WERI-Rb-1 (cell line): ENCODE results near the gene ZRANB1.

Experiments
- DNase-seq: peaks from one replicate; pipeline ENCODE4 v3.0.0-alpha.2; 2020
- H3K27ac ChIP-seq: fragments of 250-450 bp; sonication (Bioruptor Pico); 2 replicates; pipeline ENCODE4 v1.5.1; 2020; ENCODE audit warnings: mild to moderate bottlenecking, moderate library complexity
- H3K27me3 ChIP-seq: fragments of 250-450 bp; sonication (Bioruptor Pico); 2 replicates; pipeline ENCODE4 v1.5.1; 2021; ENCODE audit warnings: mild to moderate bottlenecking, low read depth, moderate library complexity; ENCODE audit not compliant: insufficient read depth, severe bottlenecking
- H3K36me3 ChIP-seq: fragments of 250-450 bp; sonication (Bioruptor Pico); 2 replicates; pipeline ENCODE4 v1.5.1; 2020; ENCODE audit warnings: mild to moderate bottlenecking, moderate library complexity
- H3K4me3 ChIP-seq: 2 replicates; pipeline ENCODE4 v1.5.1; 2011; ENCODE audit warnings: low read depth, mild to moderate bottlenecking, control low read depth, low read length
- H3K9me3 ChIP-seq: fragments of 250-450 bp; sonication (Bioruptor Pico); 2 replicates; pipeline ENCODE4 v1.5.1; 2021; ENCODE audit warnings: mild to moderate bottlenecking, moderate library complexity; ENCODE audit not compliant: severe bottlenecking
- CTCF ChIP-seq: IDR thresholded peaks from 2 replicates; pipeline ENCODE4 v1.5.1; 2011; ENCODE audit warnings: low read depth, mild to moderate bottlenecking, control low read depth, inconsistent platforms, low read length

ZRANB1 gene

GRCh38 chr10:124957404-124957947 lies 15.6 kb downstream of the ZRANB1 start:
- no peaks in the 10 kb centered on the region for H3K9me3 ChIP-seq
- peaks cover 4% of the 10 kb centered on the region for H3K36me3 ChIP-seq
- no peak for TF ChIP-seq CTCF
- no peaks in the 10 kb centered on the region for H3K27me3 ChIP-seq
- H3K27ac ChIP-seq, result no peak overlapping the region
- no peak overlapping the region for H3K4me3 ChIP-seq
- DNase-seq, result no peak

GRCh38 chr10:124959564-124959963 lies 17.6 kb downstream of the ZRANB1 start:
- Histone ChIP-seq H3K27ac (no peak overlapping the region), H3K27me3 (no peaks in the 10 kb centered on the region), H3K9me3 (no peaks in the 10 kb centered on the region), H3K36me3 (peaks cover 11% of the 10 kb centered on the region), H3K4me3 (no peak overlapping the region)
- no peak for DNase-seq
- no peak for TF ChIP-seq CTCF

GRCh38 chr10:124961248-124961570 lies 19.3 kb downstream of the ZRANB1 start:
- Histone ChIP-seq H3K27me3 (no peaks in the 10 kb centered on the region), H3K9me3 (no peaks in the 10 kb centered on the region), H3K4me3 (no peak overlapping the region), H3K36me3 (peaks cover 14% of the 10 kb centered on the region), H3K27ac (no peak overlapping the region)
- no peak for TF ChIP-seq CTCF
- DNase-seq, result no peak

GRCh38 chr10:124962421-124962820 lies 20.5 kb downstream of the ZRANB1 start:
- Histone ChIP-seq H3K36me3 (peaks cover 25% of the 10 kb centered on the region), H3K4me3 (no peak overlapping the region), H3K27ac (no peak overlapping the region), H3K9me3 (no peaks in the 10 kb centered on the region), H3K27me3 (no peaks in the 10 kb centered on the region)
- no peak for DNase-seq
- TF ChIP-seq CTCF, result no peak

- Histone ChIP-seq H3K9me3 (no peaks in the 10 kb centered on the region), H3K27me3 (no peaks in the 10 kb centered on the region), H3K27ac (no peak overlapping the region), H3K4me3 (no peak overlapping the region), H3K36me3 (peaks cover 40% of the 10 kb centered on the region)
- no peak for TF ChIP-seq CTCF
- DNase-seq, result no peak
These were observed 22.2 kb downstream of the ZRANB1 start for GRCh38 chr10:124963866-124964720.
